Endothelial cell of umbilical vein (primary cell): ENCODE measurements around the gene BTAF1.

Experiments used
- CTCF ChIP-seq, 2 donors: IDR thresholded peaks; 1 replicate in 1 of 2; 2 replicates in 1 of 2; pipeline ENCODE4 v1.5.1; 2011; ENCODE audit warnings: low read length in 2 of 2, mild to moderate bottlenecking in 2 of 2, moderate library complexity in 2 of 2, control low read depth in 1 of 2, inconsistent platforms in 1 of 2, low read depth in 1 of 2; ENCODE audit not compliant: insufficient read depth in 1 of 2; ENCODE audit errors: extremely low read depth in 1 of 2
- EZH2 ChIP-seq: IDR thresholded peaks from 2 replicates; pipeline ENCODE4 v1.6.1; 2012; ENCODE audit warnings: borderline replicate concordance, low read depth, mild to moderate bottlenecking, moderate library complexity, low read length, inconsistent platforms; ENCODE audit not compliant: severe bottlenecking
- MAX ChIP-seq: IDR thresholded peaks from 2 replicates; pipeline ENCODE4 v1.6.1; 2011; ENCODE audit not compliant: insufficient read depth, insufficient read length
- POLR2A ChIP-seq: IDR thresholded peaks from 2 replicates; pipeline ENCODE4 v1.6.1; 2012; ENCODE audit warnings: low read depth, mild to moderate bottlenecking, control low read depth, low read length
- POLR2AphosphoS5 ChIP-seq: IDR thresholded peaks from 2 replicates; pipeline ENCODE4 v1.6.1; 2012; ENCODE audit warnings: low read depth, mild to moderate bottlenecking, control low read depth, low read length, moderate library complexity; ENCODE audit not compliant: insufficient read depth

DNA sequence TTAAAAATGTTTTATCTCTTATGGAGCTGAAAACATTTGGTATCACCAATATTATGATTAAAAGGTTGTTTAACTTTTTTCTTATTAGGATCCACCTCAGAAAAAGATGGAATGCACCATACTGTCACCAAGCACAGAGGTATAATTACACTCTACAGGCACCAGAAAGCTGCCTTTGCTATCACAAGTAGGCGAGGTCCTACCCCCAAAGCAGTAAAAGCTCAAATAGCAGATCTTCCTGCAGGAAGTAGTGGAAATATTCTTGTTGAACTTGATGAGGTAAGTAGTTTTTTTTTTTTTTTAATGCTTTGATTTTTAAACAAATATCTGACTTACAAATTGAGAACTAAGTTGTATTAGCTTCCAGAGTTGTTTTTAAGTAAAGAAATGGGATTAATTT lies 68.5 kb downstream of the BTAF1 start:
- TF ChIP-seq CTCF (IDR thresholded peaks at IDR 0.05; ENCODE audit: extremely low read depth in 1 of 2, insufficient read depth in 1 of 2, low read depth in 1 of 2, low read length in 2 of 2) (no peak), POLR2A (no peak), POLR2AphosphoS5 (no peak), EZH2 (no peak), MAX (no peak)
